ENCODE measurements around the gene SERPINA12. TPM values are rescaled to one million over a fixed set of nuclear protein-coding genes. Genes with fewer than 3 reads are reported as not detected.

Gene SERPINA12
- total RNA-seq, 2 donors from 2014 or later = not detected

DNA sequence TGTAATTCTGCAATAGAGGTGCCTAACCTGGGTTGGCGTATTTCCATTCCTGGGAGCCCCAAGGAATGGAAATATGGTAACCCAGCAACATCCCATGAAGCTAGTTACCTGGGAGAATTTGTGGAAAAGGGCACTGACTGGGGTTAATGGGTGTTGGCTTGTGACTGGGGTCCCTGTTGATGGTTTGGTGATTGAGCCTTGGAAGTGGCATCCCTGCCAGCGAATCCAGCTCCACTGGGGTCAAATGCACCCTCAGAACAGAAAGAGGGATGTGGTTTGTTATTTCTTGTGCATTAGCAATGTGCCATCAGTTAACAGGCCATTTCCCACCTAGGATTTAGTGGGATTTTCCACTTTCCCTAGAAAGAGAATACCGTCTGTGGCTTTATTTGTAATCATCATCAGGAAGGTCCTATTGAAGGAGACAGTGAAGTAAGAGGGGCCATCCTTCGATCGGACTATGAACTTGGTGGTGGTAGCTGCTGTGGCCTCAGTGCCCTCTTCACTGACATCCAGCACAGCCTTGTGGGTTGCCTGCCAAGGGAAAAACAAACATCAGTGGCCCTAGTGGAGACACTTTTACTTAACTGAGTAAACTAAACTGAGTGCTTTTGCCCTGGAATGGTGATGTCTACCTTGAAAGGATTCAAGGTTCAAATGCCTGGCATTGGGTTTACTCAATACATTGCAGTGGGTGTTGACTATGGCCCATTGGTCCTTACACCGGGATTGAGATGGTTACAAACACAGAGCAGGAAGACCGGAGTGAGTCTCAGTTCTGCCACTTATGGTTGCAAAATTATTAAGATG is 46.3 kb downstream of the SERPINA12 start:
- H3K27me3 Mint-ChIP-seq = peaks cover 12% of the 10 kb centered on the region
- DNase-seq = no peak
- no peak for ATAC-seq
- H3K4me1 Mint-ChIP-seq = no peaks in the 10 kb centered on the region
- no peaks in the 10 kb centered on the region for H3K9me3 ChIP-seq (ENCODE audit: control insufficient read depth, low read length, poor library complexity, severe bottlenecking)
- no peak overlapping the region for H3K4me3 Mint-ChIP-seq
- H3K27ac Mint-ChIP-seq = no peak overlapping the region
- peaks cover 5% of the 10 kb centered on the region for H3K36me3 Mint-ChIP-seq (ENCODE audit: low read depth)

DNA sequence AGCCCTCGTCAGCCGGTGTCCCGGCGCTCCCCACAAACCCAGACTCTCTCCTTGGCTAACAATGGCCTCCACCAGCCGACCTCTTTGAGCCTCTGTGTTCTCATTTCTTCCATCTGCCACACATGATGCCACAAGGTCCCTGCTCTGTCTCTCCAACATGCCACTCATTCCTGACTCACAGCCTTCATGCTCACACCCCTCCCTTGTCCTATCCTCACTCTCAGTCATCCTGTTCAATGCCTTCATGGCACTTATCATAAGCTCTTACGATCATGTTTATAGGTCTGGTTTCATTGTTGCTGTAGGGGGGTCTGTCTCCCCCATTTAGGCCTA is 47.1 kb downstream of the SERPINA12 start:
- DNase-seq (no peak), ATAC-seq (no peak)
- peaks cover 2% of the 10 kb centered on the region for H3K36me3 Mint-ChIP-seq (ENCODE audit: low read depth)
- H3K4me3 Mint-ChIP-seq = no peak overlapping the region
- H3K27me3 Mint-ChIP-seq = peaks cover 12% of the 10 kb centered on the region
- H3K9me3 ChIP-seq (ENCODE audit: control insufficient read depth, low read length, poor library complexity, severe bottlenecking) = no peaks in the 10 kb centered on the region
- H3K27ac Mint-ChIP-seq = no peak overlapping the region
- no peaks in the 10 kb centered on the region for H3K4me1 Mint-ChIP-seq

DNA sequence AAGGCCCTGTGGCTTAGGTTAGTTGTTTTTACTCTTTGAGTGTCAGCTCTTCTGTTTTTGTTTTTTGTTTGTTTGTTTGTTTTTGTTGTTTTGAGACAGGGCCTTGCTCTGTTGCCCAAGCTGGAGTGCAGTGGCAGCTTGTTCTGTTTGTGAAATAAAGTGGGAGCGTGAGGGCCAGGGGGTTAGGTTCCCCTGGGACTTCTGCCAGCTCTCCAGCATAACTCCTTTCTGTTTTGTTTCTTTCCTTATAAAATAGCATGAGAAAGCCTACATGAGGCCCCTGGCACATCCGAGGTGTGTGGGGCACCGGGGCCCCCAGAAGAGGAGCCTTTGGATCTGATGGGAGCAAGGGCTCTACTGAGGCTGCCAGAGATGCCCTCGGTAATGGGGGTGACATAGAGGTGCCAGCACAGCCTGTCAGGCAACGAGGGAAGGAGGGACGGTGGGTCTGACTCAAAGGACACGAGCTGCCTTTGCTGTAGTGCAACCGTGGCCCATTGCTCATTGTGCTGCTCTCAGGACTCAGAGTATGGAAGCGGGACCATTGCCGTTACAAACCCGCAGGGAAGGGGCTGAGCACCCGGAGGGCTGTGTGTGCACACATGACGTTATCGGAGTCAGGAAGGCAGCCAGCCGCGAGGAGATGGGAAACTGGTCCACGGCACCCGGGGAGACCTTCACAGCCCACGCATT is 47.6 kb downstream of the SERPINA12 start:
- no peak for ATAC-seq
- Mint-ChIP-seq H3K27ac (no peak overlapping the region), H3K4me3 (no peak overlapping the region), H3K36me3 (ENCODE audit: low read depth) (peaks cover 2% of the 10 kb centered on the region), H3K4me1 (no peaks in the 10 kb centered on the region), H3K27me3 (peaks cover 12% of the 10 kb centered on the region)
- DNase-seq = no peak
- H3K9me3 ChIP-seq (ENCODE audit: control insufficient read depth, low read length, poor library complexity, severe bottlenecking) = no peaks in the 10 kb centered on the region

DNA sequence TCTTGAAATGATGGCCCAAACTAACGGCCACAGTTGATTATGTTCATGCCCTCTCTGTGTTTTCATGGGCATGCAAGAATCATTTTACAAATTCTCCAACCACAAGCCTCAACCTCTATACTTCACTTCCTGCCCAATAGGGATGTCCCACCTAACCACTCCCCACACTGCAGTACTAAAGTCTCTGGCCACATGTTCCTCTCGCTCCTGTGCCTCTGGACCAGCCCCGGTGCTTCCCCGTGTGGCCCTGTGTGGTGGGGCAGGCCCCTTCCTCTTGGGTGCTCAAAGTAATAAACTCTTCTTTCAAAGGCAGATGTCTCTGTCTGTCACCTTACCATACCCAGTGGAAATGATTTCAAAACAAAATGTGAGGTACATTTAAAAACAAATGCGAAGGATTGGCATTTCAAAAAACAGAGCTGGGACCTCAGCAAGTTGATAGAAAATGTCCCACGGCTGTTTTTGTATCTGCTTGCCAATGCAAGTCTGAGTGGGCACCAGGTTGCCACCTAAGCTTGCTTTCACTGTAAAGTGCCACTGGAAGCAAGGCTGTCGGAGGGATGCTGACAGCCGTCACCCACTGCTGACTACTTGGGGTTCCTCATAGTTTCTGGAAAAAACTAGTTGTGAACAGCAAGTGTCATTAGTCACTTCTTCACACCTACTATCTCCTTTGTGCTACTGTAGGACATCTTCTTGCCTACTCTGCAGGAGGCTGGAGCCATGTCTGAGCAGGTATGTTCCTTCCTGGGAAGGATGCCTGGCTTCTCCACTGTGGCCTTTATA is 48.4 kb downstream of the SERPINA12 start:
- Mint-ChIP-seq H3K4me1 (no peaks in the 10 kb centered on the region), H3K36me3 (ENCODE audit: low read depth) (peaks cover 2% of the 10 kb centered on the region), H3K4me3 (no peak overlapping the region), H3K27ac (no peak overlapping the region), H3K27me3 (peaks cover 12% of the 10 kb centered on the region)
- ATAC-seq (no peak), DNase-seq (no peak)
- no peaks in the 10 kb centered on the region for H3K9me3 ChIP-seq (ENCODE audit: control insufficient read depth, low read length, poor library complexity, severe bottlenecking)

DNA sequence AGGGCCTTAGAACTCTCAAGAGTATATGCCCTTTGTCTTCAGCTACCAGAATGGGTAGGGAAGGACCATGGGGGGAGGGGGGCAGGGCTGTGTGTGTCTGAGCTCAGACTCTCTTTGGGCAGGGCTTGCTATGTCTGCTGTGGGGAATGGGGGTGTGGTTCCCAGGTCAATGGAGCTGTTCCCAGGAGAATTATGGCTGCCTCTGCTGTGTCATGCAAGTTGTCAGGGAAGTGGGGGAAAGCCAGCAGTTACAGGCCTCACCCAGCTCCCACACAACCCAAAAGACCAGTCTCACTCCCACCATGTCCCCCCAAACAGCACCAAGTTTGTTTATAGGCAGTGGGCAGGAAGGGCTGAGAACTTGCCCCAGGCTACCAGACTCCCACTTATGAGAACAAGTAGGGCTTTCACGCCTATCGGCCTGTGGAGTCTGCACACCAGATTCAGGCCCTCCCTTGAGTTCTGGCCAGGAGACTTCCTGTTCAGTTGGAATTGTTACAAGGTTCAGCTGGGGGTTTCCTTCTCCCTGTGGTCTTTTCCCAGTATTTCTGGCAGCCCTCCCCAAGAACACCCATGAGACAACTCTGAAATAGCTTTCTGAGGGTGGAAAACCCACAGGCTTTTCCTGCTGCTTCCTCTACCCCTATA is 50.6 kb downstream of the SERPINA12 start:
- Mint-ChIP-seq H3K36me3 (ENCODE audit: low read depth) (peaks cover 2% of the 10 kb centered on the region), H3K27me3 (peaks cover 19% of the 10 kb centered on the region), H3K4me1 (no peaks in the 10 kb centered on the region), H3K4me3 (no peak overlapping the region), H3K27ac (no peak overlapping the region)
- no peak for DNase-seq
- ATAC-seq = no peak
- H3K9me3 ChIP-seq (ENCODE audit: control insufficient read depth, low read length, poor library complexity, severe bottlenecking) = no peaks in the 10 kb centered on the region

DNA sequence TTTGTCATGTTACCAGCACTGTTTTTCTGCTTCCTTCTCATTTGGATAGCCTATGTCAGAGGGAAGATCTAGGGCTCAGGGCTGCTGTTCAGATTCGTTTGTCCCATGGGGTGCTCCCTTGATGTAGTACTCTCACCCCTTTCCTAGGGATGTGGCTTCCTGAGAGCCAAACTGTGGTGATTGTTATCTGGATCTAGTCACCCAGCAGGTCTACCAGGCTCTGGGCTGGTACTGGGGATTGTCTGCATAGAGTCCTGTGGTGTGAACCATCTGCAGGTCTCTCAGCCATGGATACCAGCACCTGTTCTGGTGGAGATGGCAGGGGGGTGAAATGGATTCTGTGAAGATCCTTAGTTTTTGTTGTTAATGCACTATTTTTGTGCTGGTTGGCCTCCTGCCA is 51.2 kb downstream of the SERPINA12 start:
- H3K4me3 Mint-ChIP-seq = no peak overlapping the region
- ATAC-seq (no peak), DNase-seq (no peak)
- H3K36me3 Mint-ChIP-seq (ENCODE audit: low read depth) = peaks cover 2% of the 10 kb centered on the region
- peaks cover 19% of the 10 kb centered on the region for H3K27me3 Mint-ChIP-seq
- H3K9me3 ChIP-seq (ENCODE audit: control insufficient read depth, low read length, poor library complexity, severe bottlenecking) = no peaks in the 10 kb centered on the region
- H3K27ac Mint-ChIP-seq = no peak overlapping the region
- H3K4me1 Mint-ChIP-seq = no peaks in the 10 kb centered on the region

DNA sequence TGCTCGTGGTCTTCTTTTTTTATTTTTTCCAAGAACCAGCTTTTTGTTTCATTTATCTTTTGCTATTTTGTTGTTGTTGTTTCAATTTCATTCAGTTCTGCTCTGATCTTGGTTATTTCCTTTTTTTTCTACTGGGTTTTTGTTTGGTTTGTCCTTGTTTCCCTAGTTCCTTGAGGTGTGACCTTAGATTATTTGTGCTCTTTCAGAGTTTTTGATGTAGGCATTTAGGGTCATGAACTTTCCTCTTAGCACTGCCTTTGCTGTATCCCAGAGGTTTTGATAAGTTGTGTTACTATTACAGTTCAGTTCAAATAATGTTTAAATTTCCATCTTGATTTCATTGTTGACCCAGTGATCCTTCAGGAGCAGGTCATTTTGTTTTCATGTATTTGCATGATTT is 53.3 kb downstream of the SERPINA12 start:
- Mint-ChIP-seq H3K36me3 (ENCODE audit: low read depth) (no peaks in the 10 kb centered on the region), H3K27me3 (peaks cover 8% of the 10 kb centered on the region), H3K4me1 (no peaks in the 10 kb centered on the region), H3K27ac (no peak overlapping the region), H3K4me3 (no peak overlapping the region)
- DNase-seq (no peak), ATAC-seq (no peak)
- H3K9me3 ChIP-seq (ENCODE audit: control insufficient read depth, low read length, poor library complexity, severe bottlenecking) = no peaks in the 10 kb centered on the region

DNA sequence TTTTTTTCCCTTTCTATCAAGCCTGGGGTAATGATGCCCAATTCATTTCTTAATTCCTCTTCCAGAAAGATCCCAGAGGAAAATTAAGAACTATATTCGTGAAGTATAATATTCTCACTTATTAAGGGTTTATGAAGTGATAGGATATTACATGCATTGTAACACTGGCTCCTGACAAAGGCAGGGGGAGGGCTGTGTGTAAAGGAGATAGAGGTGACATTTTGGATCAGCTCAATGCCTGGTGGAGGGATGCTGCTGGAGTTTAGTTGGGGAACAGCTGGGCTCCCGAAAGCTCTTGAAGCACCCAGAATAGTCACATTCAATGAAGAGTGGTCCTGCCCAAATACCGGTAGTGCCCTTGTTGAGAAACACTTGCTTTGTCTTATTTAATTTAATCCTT is 57.4 kb downstream of the SERPINA12 start:
- no peaks in the 10 kb centered on the region for H3K9me3 ChIP-seq (ENCODE audit: control insufficient read depth, low read length, poor library complexity, severe bottlenecking)
- Mint-ChIP-seq H3K36me3 (ENCODE audit: low read depth) (no peaks in the 10 kb centered on the region), H3K27me3 (peaks cover 31% of the 10 kb centered on the region), H3K4me3 (no peak overlapping the region), H3K4me1 (no peaks in the 10 kb centered on the region), H3K27ac (no peak overlapping the region)
- DNase-seq (no peak), ATAC-seq (no peak)

DNA sequence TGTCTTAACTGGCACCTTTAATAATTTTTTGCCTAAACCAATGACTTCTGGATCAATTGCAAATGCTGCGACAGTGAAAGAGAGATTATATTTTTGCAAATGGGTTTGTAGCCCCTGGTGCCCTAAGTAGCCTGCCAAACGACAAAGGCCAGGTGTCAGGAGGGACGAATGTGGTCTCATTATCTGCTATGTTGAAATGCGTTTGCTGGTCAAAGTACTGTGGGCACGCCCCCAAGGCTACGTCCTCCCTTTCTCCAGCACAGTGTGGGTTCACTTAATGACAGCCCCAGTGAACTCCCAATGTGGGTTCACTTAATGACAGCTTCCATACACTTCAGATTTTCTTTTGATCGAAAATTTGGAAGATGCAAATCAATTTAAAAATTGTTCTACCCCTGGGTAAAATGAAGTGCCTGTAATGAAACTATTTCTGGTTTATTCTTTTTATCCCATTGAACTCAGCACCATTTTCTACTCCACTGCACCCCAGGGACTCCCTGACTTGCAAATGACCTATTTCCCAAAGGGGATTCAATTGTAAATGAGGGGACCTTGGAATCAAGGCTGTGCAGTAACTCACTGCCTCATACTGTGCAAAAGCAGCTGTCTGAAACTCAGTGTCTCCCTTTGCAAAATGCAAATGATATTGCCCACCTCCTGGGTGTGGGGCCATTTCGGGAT is 58.0 kb downstream of the SERPINA12 start:
- Mint-ChIP-seq H3K27me3 (peaks cover 31% of the 10 kb centered on the region), H3K4me1 (no peaks in the 10 kb centered on the region), H3K36me3 (ENCODE audit: low read depth) (no peaks in the 10 kb centered on the region), H3K4me3 (no peak overlapping the region), H3K27ac (no peak overlapping the region)
- no peaks in the 10 kb centered on the region for H3K9me3 ChIP-seq (ENCODE audit: control insufficient read depth, low read length, poor library complexity, severe bottlenecking)
- DNase-seq (no peak), ATAC-seq (no peak)

DNA sequence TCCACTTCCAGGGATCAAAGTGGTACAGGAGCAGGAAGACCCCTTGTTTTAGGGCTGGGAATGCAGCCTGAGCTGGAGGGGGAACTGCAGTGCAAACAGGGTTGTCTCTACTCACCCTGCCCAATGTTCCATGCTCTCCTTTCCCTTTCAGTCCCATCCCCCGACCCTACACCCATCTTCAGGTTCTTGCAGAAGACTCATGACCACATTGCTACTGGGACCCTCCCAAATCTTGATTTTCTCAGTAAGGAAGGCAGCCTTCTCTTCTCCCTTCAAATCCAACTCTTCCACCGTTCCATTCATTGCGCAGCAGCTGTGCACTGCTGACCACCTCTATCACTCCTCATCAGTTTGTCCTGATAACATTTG is 58.6 kb downstream of the SERPINA12 start:
- Mint-ChIP-seq H3K27me3 (peaks cover 31% of the 10 kb centered on the region), H3K4me1 (no peaks in the 10 kb centered on the region), H3K4me3 (no peak overlapping the region), H3K36me3 (ENCODE audit: low read depth) (no peaks in the 10 kb centered on the region), H3K27ac (no peak overlapping the region)
- DNase-seq (no peak), ATAC-seq (no peak)
- no peaks in the 10 kb centered on the region for H3K9me3 ChIP-seq (ENCODE audit: control insufficient read depth, low read length, poor library complexity, severe bottlenecking)

DNA sequence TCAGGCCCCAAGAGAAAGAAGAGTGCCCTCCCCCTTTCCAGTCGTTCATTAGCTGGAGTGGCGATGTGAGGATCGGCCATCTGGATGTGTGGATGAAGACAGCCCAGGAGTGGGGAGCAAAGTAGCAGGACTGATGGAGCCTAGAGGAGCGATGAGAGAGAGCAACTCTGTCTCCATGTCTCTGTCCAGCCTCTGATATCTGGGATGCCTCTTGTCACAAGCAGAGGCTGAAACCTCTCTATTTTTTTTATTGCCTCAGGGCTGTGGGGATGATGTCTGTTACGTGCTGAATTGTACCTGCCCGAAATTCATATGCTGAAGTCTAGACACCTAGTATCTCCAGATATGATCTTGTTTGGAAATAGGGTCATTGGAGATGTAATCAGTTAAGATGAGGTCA is 59.3 kb downstream of the SERPINA12 start:
- H3K9me3 ChIP-seq (ENCODE audit: control insufficient read depth, low read length, poor library complexity, severe bottlenecking) = no peaks in the 10 kb centered on the region
- H3K36me3 Mint-ChIP-seq (ENCODE audit: low read depth) = no peaks in the 10 kb centered on the region
- no peak overlapping the region for H3K4me3 Mint-ChIP-seq

DNA sequence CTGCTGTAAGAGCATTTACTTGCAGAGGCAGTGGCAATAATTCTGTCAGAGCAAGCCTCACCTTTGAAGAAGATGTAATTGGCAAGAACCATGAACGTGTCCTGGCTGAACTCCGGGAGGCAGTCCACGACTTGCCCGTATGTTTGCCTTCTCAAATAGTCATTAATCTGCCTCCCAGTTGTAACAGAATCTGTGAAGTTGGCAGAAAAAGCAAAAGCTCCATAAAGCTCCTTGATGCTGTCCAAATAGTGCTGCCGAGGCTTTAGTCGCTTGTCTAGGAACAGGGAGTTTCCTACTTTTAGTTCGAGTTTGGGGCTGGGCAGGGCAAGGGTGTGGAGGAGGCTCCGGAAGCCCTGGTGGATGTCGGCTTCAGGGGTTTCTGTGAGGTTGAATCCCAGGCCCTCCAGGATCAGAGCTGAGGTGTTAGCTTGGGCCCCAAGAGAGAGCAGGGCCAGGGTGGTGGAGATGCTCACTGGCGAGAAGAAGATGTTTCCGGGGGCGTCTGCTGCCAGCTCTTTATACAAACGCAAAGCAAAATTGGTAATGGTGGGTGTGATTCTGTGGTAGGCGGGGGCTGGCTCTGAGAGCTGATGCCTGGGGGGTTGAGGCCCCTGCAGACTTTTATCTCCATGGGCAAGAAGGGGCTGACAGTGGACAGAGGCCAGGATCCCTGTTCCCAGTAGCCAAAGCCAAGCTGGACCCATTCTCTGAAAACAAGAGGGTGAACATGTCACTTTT is 61.0 kb downstream of the SERPINA12 start:
- no peak for ATAC-seq
- Mint-ChIP-seq H3K4me1 (no peaks in the 10 kb centered on the region), H3K27me3 (peaks cover 24% of the 10 kb centered on the region), H3K27ac (no peak overlapping the region), H3K36me3 (ENCODE audit: low read depth) (no peaks in the 10 kb centered on the region), H3K4me3 (no peak overlapping the region)
- no peaks in the 10 kb centered on the region for H3K9me3 ChIP-seq (ENCODE audit: control insufficient read depth, low read length, poor library complexity, severe bottlenecking)
- no peak for DNase-seq

More for the DNA sequence above, 59.3 kb downstream of the SERPINA12 start:
- Mint-ChIP-seq H3K4me1 (no peaks in the 10 kb centered on the region), H3K27me3 (peaks cover 31% of the 10 kb centered on the region), H3K27ac (no peak overlapping the region)
- DNase-seq = no peak
- ATAC-seq = no peak

Measured in T-helper 17 cell (primary cell).